ENCODE data around the gene H2AZ2. TPM values are rescaled to one million over a fixed set of nuclear protein-coding genes. Genes with fewer than 3 reads are reported as not detected.

Gene H2AZ2
- total RNA-seq, 1 donor from 2014 or later, result 156 TPM

GRCh38 chr7:44883961-44884620, 36.2 kb upstream of the H2AZ2 start:
- DNase-seq (ENCODE audit: low spot score in 2 of 2, unreplicated experiment in 2 of 2), result no peak
- no peak for TF ChIP-seq CTCF (IDR thresholded peaks at IDR 0.05; ENCODE audit: unreplicated experiment)
- Mint-ChIP-seq H3K27me3 (ENCODE audit: low read depth) (no peaks in the 10 kb centered on the region), H3K36me3 (peaks cover 12% of the 10 kb centered on the region), H3K4me1 (peaks cover 53% of the 10 kb centered on the region), H3K4me3 (peak overlapping the region; percentile 92), H3K27ac (peak overlapping the region; percentile 98), H3K9me3 (no peaks in the 10 kb centered on the region)

GRCh38 chr7:44882899-44883298, 35.0 kb upstream of the H2AZ2 start:
- TF ChIP-seq CTCF (IDR thresholded peaks at IDR 0.05; ENCODE audit: unreplicated experiment), result no peak
- no peak for DNase-seq (ENCODE audit: low spot score in 2 of 2, unreplicated experiment in 2 of 2)
- Mint-ChIP-seq H3K27ac (peak overlapping the region; percentile 98), H3K27me3 (ENCODE audit: low read depth) (no peaks in the 10 kb centered on the region), H3K36me3 (peaks cover 12% of the 10 kb centered on the region), H3K9me3 (no peaks in the 10 kb centered on the region), H3K4me1 (peaks cover 55% of the 10 kb centered on the region), H3K4me3 (peak overlapping the region; percentile 92)

- Mint-ChIP-seq H3K27ac (peak overlapping the region; percentile 90), H3K9me3 (no peaks in the 10 kb centered on the region), H3K36me3 (peaks cover 12% of the 10 kb centered on the region)
Observed at GRCh38 chr7:44881610-44882009, 33.7 kb upstream of the H2AZ2 start.

GRCh38 chr7:44881066-44881600, 33.2 kb upstream of the H2AZ2 start:
- Mint-ChIP-seq H3K4me3 (peak overlapping the region; percentile 60), H3K36me3 (peaks cover 12% of the 10 kb centered on the region), H3K27ac (peak overlapping the region; percentile 90), H3K4me1 (peaks cover 54% of the 10 kb centered on the region), H3K27me3 (ENCODE audit: low read depth) (no peaks in the 10 kb centered on the region), H3K9me3 (no peaks in the 10 kb centered on the region)
- DNase-seq (ENCODE audit: low spot score in 2 of 2, unreplicated experiment in 2 of 2), result no peak
- TF ChIP-seq CTCF (IDR thresholded peaks at IDR 0.05; ENCODE audit: unreplicated experiment), result no peak

More at GRCh38 chr7:44881610-44882009, 33.7 kb upstream of the H2AZ2 start:
- H3K4me1 Mint-ChIP-seq, result peaks cover 55% of the 10 kb centered on the region
- TF ChIP-seq CTCF (IDR thresholded peaks at IDR 0.05; ENCODE audit: unreplicated experiment), result no peak
- DNase-seq (ENCODE audit: low spot score in 2 of 2, unreplicated experiment in 2 of 2), result no peak
- peak overlapping the region; percentile 60 for H3K4me3 Mint-ChIP-seq
- no peaks in the 10 kb centered on the region for H3K27me3 Mint-ChIP-seq (ENCODE audit: low read depth)

GRCh38 chr7:44880317-44881018, 32.6 kb upstream of the H2AZ2 start:
- no peak for DNase-seq (ENCODE audit: low spot score in 2 of 2, unreplicated experiment in 2 of 2)
- peaks cover 12% of the 10 kb centered on the region for H3K36me3 Mint-ChIP-seq
- H3K27me3 Mint-ChIP-seq (ENCODE audit: low read depth), result no peaks in the 10 kb centered on the region
- H3K4me1 Mint-ChIP-seq, result peaks cover 49% of the 10 kb centered on the region
- H3K27ac Mint-ChIP-seq, result peak overlapping the region; percentile 90
- no peak for TF ChIP-seq CTCF (IDR thresholded peaks at IDR 0.05; ENCODE audit: unreplicated experiment)
- H3K9me3 Mint-ChIP-seq, result no peaks in the 10 kb centered on the region
- H3K4me3 Mint-ChIP-seq, result peak overlapping the region; percentile 60
